ENCODE measurements around the gene CHKA.
"Not testable (repeated sequence)": the region's sequence is repeated elsewhere in the genome, so short reads cannot be mapped to it uniquely, and the experiment has no call there.

Gene CHKA

DNA sequence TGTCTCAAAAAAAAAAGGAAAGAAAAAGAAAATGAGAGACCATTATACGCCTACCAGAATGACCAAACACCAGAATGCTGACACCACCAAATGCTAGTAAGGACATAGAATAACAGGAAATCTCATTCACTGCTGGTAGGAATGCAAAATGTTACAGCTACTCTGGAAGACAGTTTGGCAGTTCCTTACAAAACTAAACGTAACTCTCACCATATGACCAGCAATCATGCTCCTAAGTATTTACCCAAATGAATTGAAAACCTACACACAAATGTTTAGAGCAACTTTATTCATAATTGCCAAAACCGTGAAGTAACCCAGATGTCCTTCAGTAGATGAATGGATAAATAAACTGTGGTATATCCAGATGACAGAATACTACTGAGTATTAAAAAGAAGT is 7.2 kb downstream of the CHKA start:
- DNase-seq, result no peak

DNA sequence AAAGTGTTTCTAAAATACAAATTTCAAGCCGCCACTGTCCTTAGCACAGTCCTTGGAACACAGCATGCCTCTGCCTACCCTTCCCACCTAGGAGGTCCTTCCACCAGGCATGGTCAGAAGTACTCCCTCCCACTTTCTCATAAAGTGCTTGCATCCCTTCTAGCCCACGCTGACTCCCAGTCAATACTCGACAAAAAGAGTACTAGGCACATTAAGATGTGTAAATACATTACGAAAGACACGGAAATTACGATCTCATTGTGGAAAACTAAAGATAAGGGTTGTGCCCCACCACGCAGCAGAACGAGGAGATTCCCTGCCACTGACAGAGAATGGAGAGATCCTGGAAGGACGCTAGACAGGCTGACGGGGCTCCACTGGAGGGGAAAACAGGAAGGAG is 13.5 kb downstream of the CHKA start:
- DNase-seq, result no peak

DNA sequence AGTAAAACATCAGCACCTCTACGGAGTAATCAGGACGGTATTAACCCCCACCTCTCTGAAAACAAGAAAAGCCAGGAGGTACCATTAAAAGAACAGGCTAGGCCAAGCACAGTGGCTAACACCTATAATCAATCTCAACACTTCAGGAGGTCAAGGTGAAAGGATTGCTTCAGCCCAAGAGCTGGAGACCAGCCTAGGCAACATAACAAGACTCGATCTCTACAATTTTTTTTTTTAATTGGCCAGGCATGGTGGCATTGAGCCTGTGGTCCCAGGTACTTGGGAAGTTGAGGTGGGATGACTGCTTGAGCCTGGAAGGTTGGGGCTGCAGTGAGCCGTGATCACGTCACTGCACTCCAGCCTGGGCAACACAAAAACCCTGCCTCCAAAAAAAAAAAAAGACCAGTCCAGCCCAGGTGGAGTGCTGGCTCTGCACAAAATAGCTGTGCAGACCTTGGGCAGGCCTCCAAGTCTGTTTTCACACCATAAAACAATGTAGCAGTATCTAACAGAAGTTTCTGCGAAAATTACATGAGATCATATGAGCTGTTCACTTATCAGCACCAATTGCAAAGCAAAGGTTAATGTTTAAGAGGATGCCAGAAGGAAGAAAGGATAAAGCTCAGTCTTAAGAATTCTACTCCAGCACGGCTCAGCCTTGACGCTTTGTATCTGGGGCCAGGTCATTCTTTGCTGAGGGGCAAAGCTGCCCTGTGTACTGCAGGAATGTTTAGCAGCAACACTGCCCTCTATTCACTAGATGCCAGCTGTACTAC is 14.8 kb downstream of the CHKA start:
- no peak for DNase-seq

- DNase-seq, result no peak
Measured at GRCh38 chr11:68099474-68100405, 21.4 kb downstream of the CHKA start.

DNA sequence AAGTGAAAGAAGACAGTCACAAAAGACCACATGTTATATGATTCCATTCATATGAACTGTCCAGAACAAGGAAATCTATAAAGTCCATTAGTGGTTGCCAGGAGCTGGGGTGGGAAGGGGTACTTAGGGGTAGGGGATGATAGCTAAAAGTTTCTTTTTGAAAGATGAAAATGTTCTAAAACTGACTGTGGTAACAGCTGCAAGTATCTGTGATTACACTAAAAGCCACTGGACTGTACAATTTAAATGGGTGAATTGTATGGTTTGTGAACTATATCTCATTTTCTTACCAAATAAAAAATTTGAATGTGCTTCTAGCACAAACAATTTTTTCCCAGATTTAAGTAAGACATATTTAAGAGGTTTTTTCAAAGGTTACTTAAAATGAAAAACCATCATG is 22.1 kb downstream of the CHKA start:
- no peak for DNase-seq

GRCh38 chr11:68096962-68097361 is 24.2 kb downstream of the CHKA start:
- DNase-seq, result no peak

DNA sequence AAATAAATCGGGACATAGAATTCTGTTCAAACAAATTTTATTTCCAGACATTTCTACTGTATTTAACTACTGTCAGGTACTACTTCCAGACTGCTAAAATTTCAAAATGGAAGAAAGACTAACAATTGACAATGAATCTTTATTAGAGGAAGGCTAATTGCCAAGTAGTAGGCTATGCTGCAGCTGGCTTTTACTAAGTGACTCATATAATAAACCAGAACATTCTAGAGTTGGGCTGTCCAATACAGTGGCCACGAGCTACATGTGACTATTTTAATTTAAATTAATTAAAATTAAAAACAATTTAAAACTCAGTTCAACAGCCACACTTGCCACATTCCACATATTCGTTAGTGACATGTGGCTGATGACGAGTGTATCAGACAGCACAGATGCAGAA is 27.6 kb downstream of the CHKA start:
- DNase-seq, result no peak

GRCh38 chr11:68092946-68093345 is 28.2 kb downstream of the CHKA start:
- not testable (repeated sequence) for DNase-seq

DNA sequence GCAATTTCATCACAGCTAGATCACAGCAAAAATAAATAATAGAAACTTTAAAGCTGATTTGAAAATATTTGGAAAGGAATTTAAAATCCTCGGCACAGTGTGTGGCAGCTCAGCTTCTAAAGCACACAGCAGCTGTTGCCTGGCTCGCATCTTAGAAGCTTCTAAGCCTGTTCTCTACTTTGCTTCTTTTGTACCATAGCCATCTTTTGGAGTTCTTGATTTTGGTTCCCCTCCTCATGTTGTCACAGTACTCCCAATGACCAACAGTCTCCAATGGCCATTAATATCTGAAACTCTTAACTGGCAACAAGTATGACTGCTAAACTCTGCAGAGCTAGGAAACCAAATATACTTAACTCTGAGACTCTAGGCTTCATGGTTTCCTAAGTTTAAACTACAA is 28.8 kb downstream of the CHKA start:
- DNase-seq, result no peak

- no peak for DNase-seq
Measured at GRCh38 chr11:68090706-68091105, 30.5 kb downstream of the CHKA start.

DNA sequence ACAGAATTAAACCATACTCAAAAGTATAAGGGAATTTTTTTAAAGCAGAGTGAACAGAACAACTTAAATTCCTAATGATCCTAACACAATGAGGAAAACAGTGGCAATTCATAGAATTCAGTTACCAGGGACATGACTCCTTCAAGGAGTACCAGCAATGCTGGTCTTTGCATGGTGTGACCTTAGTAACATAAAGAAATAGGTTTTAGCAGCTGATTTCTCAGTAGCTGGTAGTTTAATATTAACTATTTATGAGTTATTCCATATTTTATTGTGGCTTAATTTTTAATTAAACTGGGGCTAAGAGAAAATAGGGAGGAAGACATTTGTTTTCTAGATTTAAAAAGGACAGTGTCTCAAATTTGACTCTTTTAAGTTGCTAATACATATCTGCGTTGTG is 30.9 kb downstream of the CHKA start:
- no peak for DNase-seq

- DNase-seq, result no peak
Measured at GRCh38 chr11:68089679-68090078, 31.5 kb downstream of the CHKA start.

GRCh38 chr11:68083517-68083916 is 37.7 kb downstream of the CHKA start:
- DNase-seq, result no peak

DNA sequence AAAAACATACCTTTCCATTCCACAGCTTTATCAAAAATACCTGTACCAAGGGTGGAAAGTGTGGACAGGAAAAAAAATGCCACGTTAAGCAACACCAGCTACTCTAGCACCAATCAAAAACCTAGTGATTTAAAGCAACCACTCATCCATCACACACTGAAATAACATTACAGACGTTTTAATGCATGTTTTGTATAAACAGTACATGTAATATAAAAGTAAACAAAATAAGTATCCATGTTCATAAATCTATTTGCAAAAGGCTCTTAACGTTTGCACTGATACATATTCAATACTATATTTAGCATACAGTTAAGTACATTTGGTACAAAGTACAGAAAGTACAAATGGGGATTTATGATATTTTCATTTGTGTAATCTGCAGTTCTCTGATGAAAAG is 38.7 kb downstream of the CHKA start:
- no peak for DNase-seq

- no peak for DNase-seq
Measured at GRCh38 chr11:68081691-68082090, 39.5 kb downstream of the CHKA start.

GRCh38 chr11:68080860-68081259 is 40.3 kb downstream of the CHKA start:
- DNase-seq, result no peak

GRCh38 chr11:68077617-68078582 is 43.3 kb downstream of the CHKA start:
- no peak for DNase-seq

GRCh38 chr11:68076371-68077042 is 44.7 kb downstream of the CHKA start:
- DNase-seq, result no peak

DNA sequence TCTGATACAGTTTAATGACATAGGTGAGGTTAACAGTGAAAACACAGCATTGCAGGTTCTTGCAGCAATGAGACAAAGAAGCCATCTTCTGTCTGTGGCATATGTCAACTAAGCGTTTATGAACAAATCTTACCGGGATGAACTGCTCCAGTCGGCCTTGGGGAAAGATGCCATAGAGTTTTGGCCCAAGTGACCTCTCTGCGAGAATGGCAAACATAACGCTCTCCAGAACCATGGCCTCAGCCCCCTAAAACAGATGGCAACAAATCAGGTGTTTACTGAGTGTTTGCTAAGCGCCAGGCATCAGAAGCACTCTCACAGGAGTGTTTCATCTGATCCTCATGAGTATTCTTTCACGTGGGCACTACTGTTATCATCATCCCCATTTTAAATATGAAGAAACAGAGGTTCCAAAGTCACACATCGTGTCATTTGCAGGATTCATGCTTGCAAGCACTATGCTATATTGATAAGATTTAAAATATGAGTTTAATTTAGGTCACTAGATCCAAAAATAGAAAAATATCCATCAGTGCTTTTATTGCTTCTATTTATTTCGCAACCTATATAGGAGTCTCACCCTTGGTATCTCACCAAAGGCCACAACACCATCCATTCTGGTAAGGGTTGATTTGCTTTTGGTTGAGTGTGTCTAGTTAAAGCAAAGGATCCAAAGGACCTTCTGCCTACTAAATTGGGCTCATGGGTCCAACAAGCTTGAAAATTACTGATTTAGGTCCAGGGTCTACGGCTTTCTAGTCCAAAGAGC is 46.4 kb downstream of the CHKA start:
- no peak for DNase-seq

DNA sequence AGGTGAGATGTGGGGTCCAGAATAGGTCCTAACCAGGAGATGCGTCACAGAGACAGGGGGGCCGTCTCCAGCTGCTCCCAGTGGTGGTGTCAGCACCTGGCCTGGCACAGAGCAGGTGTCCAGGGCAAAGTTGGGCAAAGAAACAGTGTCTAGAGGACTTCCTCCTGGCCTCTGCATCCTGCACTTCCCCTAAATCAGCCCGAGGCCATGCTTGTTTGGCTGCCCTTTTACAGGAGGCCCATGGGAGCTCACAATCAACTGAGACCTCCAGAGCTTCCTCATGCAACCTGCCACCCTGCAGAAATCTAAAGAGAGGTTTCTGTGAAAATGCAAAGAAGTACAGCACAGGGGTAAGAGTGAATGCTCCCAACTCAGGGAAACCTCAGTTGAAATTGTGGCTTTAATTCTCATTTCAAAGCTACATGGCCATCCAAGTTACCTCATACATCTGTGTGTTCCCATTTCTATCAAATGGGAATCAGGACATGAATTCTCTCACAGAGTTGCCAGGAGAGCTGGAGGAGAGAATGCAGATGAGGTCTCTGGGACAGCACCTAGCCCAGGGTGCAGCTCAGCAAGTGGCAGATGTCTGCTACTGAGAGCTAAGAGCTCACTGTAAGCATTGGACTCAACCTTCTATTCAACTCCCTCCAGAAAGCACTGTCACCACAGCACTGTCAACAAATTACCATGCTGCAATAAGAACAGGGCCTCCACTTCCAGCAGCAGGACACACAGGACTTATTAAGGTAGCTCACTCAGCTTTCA is 49.7 kb downstream of the CHKA start:
- DNase-seq, result no peak

DNA sequence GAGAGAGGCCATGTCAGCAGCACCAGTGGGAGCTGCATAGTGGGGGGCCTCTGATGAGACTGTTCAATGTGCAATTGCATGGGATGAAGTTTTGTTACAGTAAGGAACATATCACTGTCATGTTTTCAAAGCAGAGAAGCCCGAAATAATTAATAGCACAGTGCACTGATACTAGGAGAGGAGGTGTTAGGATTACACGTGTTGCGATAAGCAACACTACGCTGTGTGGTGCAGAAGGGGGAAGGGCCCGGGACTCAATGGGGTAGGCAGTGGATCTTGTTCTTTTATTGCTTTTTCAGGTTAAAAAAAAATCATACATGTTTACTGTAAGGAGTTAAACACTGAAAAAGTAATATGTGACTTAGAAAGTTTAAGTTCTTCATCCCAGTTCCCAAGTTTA is 53.2 kb downstream of the CHKA start:
- DNase-seq, result no peak
